ES-I3 (cell line): ENCODE data around the gene CCDC6.
"Not testable (repeated sequence)": the region's sequence is repeated elsewhere in the genome, so short reads cannot be mapped to it uniquely, and the experiment has no call there.

Source experiments
- H3K36me3 ChIP-seq: 2 replicates; pipeline ENCODE4 v1.6.1; 2013; ENCODE audit warnings: mild to moderate bottlenecking, low read length, control low read depth, moderate library complexity; ENCODE audit not compliant: insufficient read depth
- H3K4me1 ChIP-seq: 2 replicates; pipeline ENCODE4 v1.6.1; 2013; ENCODE audit warnings: mild to moderate bottlenecking, control low read depth, low read length; ENCODE audit not compliant: insufficient read depth
- H3K9ac ChIP-seq: 2 replicates; pipeline ENCODE4 v1.6.1; 2013; ENCODE audit warnings: low read depth, mild to moderate bottlenecking, low read length, moderate library complexity
- H3K9me3 ChIP-seq: 2 replicates; pipeline ENCODE4 v1.6.1; 2013; ENCODE audit warnings: mild to moderate bottlenecking, low read length, moderate library complexity; ENCODE audit not compliant: control insufficient read depth, insufficient read depth

CCDC6 gene

GRCh38 chr10:59881640-59882039 is 24.7 kb downstream of the CCDC6 start:
- Histone ChIP-seq H3K9ac (no peak overlapping the region), H3K4me1 (peaks cover 6% of the 10 kb centered on the region; the same call in 1 of the 2 replicates), H3K9me3 (no peaks in the 10 kb centered on the region), H3K36me3 (no peaks in the 10 kb centered on the region)

- no peak overlapping the region for H3K9ac ChIP-seq
- H3K36me3 ChIP-seq, result no peaks in the 10 kb centered on the region
- H3K4me1 ChIP-seq, result peaks cover 6% of the 10 kb centered on the region; the same call in 1 of the 2 replicates
- H3K9me3 ChIP-seq, result no peaks in the 10 kb centered on the region
These were observed 25.3 kb downstream of the CCDC6 start for GRCh38 chr10:59880971-59881510.

GRCh38 chr10:59880019-59880717 is 26.2 kb downstream of the CCDC6 start:
- H3K4me1 ChIP-seq, result peaks cover 3% of the 10 kb centered on the region; the same call in 1 of the 2 replicates
- H3K9me3 ChIP-seq, result no peaks in the 10 kb centered on the region
- no peak overlapping the region for H3K9ac ChIP-seq
- no peaks in the 10 kb centered on the region for H3K36me3 ChIP-seq

- H3K9me3 ChIP-seq, result no peaks in the 10 kb centered on the region
- H3K9ac ChIP-seq, result no peak overlapping the region
- H3K36me3 ChIP-seq, result no peaks in the 10 kb centered on the region
- peaks cover 8% of the 10 kb centered on the region for H3K4me1 ChIP-seq
These were observed 26.9 kb downstream of the CCDC6 start for GRCh38 chr10:59879363-59879913.

GRCh38 chr10:59878915-59879314 is 27.4 kb downstream of the CCDC6 start:
- H3K9ac ChIP-seq, result no peak overlapping the region
- H3K36me3 ChIP-seq, result no peaks in the 10 kb centered on the region
- peaks cover 11% of the 10 kb centered on the region for H3K4me1 ChIP-seq
- no peaks in the 10 kb centered on the region for H3K9me3 ChIP-seq

- H3K4me1 ChIP-seq, result peaks cover 12% of the 10 kb centered on the region
- no peaks in the 10 kb centered on the region for H3K9me3 ChIP-seq
- H3K9ac ChIP-seq, result no peak overlapping the region
- no peaks in the 10 kb centered on the region for H3K36me3 ChIP-seq
These were observed 28.1 kb downstream of the CCDC6 start for GRCh38 chr10:59878289-59878688.

- Histone ChIP-seq H3K9me3 (no peaks in the 10 kb centered on the region), H3K4me1 (peaks cover 21% of the 10 kb centered on the region), H3K9ac (no peak overlapping the region), H3K36me3 (no peaks in the 10 kb centered on the region)
These were observed 29.1 kb downstream of the CCDC6 start for GRCh38 chr10:59877191-59877671.

GRCh38 chr10:59876695-59877094 is 29.7 kb downstream of the CCDC6 start:
- Histone ChIP-seq H3K9me3 (no peaks in the 10 kb centered on the region), H3K4me1 (peaks cover 21% of the 10 kb centered on the region), H3K9ac (no peak overlapping the region), H3K36me3 (no peaks in the 10 kb centered on the region)

- peaks cover 21% of the 10 kb centered on the region for H3K4me1 ChIP-seq
- H3K9me3 ChIP-seq, H3K9ac ChIP-seq, H3K36me3 ChIP-seq: not testable (repeated sequence)
These were observed 30.1 kb downstream of the CCDC6 start for GRCh38 chr10:59876208-59876607.

- peaks cover 19% of the 10 kb centered on the region for H3K4me1 ChIP-seq
- H3K36me3 ChIP-seq, result no peaks in the 10 kb centered on the region; the same call in 1 of the 2 replicates
- H3K9ac ChIP-seq, result no peak overlapping the region
- no peaks in the 10 kb centered on the region for H3K9me3 ChIP-seq
These were observed 32.5 kb downstream of the CCDC6 start for GRCh38 chr10:59873896-59874295.

GRCh38 chr10:59872892-59873463 is 33.4 kb downstream of the CCDC6 start:
- no peaks in the 10 kb centered on the region; the same call in 1 of the 2 replicates for H3K36me3 ChIP-seq
- H3K9ac ChIP-seq, result no peak overlapping the region
- no peaks in the 10 kb centered on the region for H3K9me3 ChIP-seq
- H3K4me1 ChIP-seq, result peaks cover 21% of the 10 kb centered on the region

- Histone ChIP-seq H3K4me1 (peaks cover 21% of the 10 kb centered on the region), H3K9me3 (no peaks in the 10 kb centered on the region), H3K36me3 (no peaks in the 10 kb centered on the region; the same call in 1 of the 2 replicates), H3K9ac (no peak overlapping the region)
These were observed 36.2 kb downstream of the CCDC6 start for GRCh38 chr10:59870152-59870551.

- no peaks in the 10 kb centered on the region; the same call in 1 of the 2 replicates for H3K36me3 ChIP-seq
- H3K4me1 ChIP-seq, result peaks cover 22% of the 10 kb centered on the region
- H3K9ac ChIP-seq, result no peak overlapping the region
- H3K9me3 ChIP-seq, result no peaks in the 10 kb centered on the region
These were observed 36.8 kb downstream of the CCDC6 start for GRCh38 chr10:59869594-59869940.

- Histone ChIP-seq H3K9me3 (no peaks in the 10 kb centered on the region), H3K4me1 (peaks cover 18% of the 10 kb centered on the region), H3K9ac (no peak overlapping the region), H3K36me3 (no peaks in the 10 kb centered on the region; the same call in 1 of the 2 replicates)
These were observed 37.4 kb downstream of the CCDC6 start for GRCh38 chr10:59868696-59869593.
